Stimulated activated CD4-positive, alpha-beta T cell treated with anti-CD3 and anti-CD28 coated beads, Interleukin-12 subunit alpha, Interleukin-12 subunit beta, amount 100 ng/mL, for 48 hours (primary cell): ENCODE measurements around the gene PCDH1.
A peak's percentile ranks its signal among the peaks of the same experiment; 100 is the strongest.
"Not testable (repeated sequence)": the region's sequence is repeated elsewhere in the genome, so short reads cannot be mapped to it uniquely, and the experiment has no call there.

Source experiments
- DNase-seq, 3 donors: peaks; one replicate each; pipeline ENCODE4 v3.0.0-alpha.2; 2020; ENCODE audit warnings: low read depth in 2 of 3, low spot score in 1 of 3

Gene PCDH1

DNA sequence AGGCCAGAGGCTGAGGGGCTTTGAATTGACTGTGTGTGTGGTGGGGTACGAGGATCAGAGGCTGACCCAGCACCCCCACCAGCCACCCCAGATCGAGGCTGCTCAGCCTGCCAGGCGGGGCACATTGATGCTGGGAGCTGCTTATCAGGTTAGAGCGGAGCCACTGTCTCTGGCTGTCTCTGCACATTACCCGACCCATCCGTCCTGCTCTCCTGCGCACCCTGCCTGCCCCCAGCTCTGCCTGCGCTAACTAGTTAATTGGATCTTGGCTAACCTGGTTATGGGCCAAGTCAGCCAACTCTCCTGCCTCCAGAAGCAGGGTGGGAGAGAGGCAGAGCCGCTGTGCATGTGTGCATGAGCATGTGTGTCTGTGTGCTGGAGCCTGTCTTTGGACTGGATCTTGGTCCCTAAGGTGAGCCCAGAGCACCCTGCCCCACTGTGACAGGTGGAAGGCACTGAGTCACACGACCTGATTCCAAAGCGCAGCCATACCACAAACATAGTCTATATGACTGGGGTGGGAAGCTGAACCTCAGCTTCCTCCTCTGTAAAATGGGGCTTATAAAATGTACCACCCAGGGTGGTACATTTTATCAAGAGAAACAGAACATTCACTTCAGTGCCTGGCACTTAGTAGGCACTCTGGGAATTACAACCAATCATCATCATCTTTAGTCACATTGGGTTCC lies 39.7 kb downstream of the PCDH1 start:
- DNase-seq: no peak

DNA sequence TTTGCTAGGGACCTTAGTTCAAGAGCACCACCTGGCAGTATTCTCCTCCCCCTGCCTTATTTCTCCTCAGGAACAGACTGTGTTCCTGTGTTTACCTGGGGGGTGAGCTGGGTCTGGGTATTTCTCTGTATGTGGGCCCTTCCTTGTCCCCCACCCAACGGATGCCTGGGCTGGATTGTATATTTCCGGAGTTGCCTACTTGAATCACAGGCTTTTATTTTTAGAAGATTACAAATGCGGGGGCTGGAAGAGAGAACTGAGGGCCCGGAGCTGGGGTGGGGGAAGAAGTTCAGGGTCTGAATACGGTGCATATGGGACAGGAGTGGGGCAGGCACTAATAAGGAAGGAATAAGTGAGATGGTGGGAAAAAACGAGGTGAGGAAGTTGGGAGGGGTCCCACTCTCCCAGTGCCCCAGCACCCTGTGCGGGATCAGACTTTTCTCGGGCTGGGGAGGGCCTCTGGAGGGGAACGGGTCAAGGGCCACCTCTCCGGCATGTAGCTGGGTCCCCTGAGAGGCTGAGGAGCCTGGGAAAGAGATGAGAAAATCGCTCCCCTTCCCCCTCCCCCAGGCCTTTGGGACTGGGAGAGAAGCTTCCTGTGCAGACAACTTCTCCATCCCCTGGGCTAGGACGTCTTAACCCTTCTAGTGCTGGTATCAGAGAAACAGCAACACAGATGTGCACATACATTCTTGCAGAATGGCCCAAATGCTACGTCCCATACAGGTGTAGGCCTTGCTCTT lies 42.1 kb downstream of the PCDH1 start:
- DNase-seq: no peak

DNA sequence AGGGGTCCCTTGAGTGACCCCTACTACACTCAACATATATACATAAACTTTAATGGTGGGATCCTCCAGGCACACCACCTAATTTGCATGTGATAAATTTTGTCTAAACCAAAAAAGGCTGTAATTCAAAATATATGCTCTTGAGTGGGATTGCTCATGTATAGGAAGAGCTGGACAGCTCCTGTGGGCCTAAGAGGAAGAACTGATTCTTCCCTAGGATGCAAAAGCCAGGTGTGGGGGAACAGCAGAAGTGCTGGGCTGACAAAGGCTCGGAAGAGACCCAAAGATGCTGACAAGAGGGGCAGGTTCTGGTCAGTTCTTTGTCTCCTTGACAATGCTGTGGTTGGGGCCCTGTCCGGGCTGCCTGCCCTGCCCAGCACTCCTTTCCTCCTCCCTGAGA lies 43.9 kb downstream of the PCDH1 start:
- no peak for DNase-seq

DNA sequence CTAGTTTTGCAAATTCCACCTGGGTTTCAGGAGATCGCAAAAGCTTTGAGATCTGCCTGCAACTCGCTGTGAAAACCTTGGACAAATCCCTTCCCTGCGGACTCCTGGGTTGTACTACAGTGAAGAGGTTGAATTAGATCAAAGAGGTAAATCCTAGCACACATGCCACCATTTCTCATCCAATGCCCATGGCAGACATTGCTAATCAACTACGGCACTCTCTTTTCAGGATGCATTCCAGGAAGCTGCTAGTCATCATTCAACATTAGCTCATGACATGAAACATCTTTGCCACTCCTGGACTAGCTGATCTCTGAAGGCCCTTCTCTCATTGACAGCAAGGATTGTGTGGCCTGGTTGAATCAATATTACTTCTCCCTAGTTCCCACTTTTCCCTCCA lies 46.1 kb downstream of the PCDH1 start:
- no peak for DNase-seq

DNA sequence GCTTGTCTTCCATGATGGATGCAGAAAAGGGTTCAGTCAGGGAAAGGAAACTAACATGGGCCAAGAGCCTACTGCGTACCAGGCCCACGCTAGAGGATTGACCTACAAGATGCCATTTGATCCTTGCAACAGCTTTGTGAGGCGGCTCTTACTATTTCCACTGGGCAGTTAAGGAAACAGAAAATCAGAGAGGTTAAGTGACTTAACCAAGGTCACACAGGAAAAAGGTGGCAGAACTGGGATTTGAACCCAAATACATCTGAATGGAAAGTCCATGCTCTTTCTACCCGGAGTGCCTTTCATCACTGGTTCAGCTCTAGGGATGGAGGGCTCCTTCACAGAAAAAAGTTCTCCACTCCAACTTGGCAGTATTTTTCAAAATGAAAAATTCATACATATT lies 50.0 kb downstream of the PCDH1 start:
- DNase-seq: no peak

DNA sequence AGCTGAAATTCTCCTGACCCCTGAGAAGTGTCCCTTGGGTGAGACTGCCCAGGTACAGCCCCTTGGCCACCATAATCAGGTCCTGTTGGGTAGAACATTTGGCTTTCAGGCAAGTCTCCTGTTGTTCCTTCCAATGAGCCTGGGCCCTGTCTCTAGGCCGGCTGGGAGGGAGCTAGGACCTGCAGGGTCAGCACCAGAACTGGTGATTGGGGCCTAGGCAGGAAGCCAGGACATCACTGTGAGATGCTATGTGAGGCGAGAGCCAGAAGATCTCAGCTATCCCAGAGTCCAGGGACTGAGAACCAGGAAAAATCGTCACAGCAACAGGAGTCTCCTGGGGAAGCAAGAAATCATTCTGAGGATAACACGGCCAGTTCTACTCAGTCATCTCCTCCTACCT lies 51.5 kb downstream of the PCDH1 start:
- DNase-seq: no peak

DNA sequence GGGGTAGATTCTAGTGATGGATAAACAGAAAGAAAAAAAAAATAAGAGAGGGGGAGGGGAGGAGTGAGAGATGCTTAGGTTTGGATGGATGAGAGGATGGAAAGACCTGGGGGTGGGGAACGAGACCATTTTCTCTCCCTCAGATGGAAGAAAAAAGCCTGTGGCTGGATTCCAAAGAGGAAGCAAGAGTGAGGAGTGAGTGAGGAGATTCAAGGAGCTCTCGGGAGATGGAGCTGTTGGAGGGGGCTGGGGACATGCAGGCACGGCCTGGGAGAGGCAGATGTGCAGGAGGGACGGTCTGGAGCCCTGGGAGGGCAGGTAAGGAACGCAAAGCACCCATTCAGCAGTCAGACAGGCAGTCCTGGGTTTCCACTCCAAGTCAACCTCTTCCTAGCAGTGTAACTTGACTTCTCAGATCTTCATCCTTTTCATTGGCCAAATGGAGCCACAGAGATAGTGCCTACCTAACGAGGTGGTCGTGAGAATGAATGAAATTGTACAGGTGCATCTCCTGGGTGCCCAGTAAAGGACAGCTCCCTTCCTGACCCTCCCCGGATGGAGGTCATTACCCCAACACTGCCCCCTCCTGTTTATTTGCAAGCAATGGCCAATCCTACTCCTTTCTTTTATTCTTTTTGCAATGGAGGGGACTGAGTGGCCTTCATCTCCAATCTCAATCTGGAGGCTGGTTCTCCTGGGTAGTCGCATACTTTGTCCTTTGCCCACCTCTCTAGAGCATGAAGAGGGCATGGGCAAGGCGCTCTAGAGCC lies 52.2 kb downstream of the PCDH1 start:
- no peak for DNase-seq

DNA sequence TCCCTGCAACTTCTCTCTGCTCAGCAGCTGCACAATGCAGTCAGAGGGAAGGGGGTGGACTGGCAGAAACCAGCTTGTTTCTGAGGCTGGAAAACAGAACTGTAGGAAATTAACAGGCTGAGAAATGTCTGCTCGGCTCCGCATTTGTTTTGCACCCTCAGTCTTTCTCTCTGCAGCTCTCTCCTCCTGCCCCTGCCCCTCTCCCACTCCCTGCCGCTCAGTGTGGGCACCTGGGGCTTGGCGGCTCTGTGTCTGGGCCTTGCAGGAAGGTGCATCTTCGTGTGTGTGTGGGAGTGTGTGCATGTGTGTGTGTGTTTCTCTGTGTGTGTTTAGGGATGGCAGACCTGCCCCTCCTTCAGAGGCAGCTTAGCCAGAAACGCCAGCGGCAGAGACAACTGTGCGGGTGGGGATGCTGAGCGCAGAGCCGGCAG lies 53.0 kb downstream of the PCDH1 start:
- DNase-seq: no peak

DNA sequence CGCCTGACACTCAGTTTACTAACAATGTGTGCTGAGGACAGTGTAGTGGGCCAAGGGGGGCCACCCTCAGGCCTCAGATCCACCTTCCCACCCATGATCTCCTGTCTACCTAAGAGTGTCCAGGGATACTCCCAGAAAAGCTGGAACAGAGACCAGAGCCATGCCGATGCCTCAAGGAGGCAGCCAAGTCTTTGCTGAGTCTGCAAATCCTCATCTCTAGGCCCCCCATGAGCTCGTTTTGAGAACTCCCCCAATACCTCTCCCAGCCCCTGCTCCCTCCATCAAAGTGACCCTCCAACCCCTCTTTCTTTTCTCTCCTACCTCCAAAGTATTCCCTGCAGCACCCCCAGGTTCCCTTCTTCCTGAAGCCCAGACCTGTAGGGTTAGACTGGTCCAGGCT lies 53.5 kb downstream of the PCDH1 start:
- DNase-seq: no peak

DNA sequence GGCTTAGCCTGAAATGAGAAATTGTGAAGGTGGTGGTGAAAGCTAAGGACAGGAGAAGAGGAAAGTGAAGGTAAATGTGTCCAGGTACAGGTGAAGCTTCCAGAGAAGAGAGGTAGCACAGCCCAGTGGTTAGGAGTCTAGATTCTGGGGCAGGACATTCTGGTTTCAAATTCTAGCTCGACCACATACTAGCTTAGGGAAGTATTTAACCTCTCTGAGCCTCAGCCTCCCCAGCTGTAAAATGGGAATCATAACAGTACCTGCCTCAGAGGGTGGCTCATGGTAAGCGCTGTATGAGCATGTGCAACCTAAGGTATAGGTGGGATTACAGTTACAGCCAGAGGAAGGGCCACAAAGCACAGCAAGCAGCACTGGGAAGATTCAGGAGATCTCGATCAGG lies 55.2 kb downstream of the PCDH1 start:
- no peak for DNase-seq

DNA sequence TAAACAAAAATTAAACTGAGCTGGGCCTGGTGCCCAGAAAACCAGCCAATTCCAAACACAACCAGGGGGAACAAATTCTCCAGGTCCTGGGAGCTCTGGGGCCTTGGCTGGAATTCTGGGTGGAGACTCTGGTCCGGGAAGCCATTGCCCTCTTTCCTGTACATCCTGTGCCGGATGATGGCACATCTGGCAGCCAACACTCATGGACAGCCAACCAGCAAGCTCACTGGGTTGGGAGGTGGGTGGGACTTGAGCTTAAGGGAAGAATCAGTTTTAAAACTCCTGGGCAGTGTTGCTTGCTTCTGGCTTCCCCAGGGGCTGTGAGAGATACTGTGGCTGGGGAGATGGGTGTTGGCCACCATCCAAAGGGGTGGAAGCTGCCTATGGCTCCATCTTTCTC lies 56.1 kb downstream of the PCDH1 start:
- no peak for DNase-seq

DNA sequence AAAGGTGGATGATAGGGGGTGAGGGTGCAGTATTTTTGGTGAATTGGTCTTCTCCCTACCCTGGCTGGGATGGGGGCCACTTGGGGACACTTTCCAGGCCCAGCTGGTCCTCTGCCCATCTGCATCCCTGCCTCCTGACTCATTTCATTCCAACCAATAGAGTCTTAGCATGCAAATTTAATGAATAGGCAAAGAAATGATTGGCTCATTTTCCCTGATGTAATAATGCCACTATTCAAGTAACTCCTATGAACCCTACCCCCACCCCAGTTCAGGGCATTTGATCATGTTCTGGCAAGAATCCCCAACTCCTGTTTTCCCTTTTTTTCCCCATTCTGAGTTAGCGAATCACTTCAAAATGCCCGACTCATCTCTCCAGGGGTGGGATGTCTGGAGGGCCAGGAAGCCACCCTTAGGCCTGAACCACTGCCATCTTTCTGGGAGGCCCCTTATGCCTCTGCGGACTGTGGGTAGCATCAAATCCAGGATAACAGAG lies 56.7 kb downstream of the PCDH1 start:
- DNase-seq: no peak

DNA sequence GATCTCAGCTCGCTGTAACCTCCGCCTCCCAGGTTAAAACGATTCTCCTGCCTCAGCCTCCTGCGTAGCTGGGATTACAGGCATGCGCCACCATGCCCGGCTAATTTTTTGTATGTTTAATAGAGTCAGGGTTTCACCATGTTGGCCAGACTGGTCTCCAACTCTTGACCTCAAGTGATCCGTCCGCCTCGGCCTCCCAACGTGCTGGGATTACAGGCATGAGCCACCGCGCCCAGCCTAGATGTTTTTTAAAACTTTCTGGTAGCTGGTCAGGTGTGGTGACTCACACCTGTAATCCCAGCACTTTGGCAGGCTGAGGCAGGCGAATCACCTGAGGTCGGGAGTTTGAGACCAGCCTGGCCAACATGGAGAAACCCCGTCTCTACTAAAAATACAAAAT lies 57.5 kb downstream of the PCDH1 start:
- DNase-seq: not testable (repeated sequence)

DNA sequence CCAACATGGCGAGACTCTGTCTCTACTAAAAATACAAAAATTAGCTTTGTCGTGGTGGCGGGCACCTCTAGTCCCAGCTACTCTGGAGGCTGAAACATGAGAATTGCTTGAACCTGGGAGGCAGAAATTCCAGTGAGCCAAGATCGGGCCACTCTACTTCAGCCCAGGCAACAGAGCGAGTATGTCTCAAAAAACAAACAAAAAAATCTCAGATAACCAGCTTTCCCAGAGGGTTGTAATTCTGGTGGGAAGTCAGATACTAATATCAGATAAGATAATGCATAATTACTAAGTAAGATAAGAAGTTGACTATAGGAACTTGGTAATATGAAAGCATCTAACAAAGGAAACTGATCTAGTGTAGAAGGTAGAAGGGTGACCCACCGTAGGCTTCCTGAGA lies 60.6 kb downstream of the PCDH1 start:
- no peak for DNase-seq

DNA sequence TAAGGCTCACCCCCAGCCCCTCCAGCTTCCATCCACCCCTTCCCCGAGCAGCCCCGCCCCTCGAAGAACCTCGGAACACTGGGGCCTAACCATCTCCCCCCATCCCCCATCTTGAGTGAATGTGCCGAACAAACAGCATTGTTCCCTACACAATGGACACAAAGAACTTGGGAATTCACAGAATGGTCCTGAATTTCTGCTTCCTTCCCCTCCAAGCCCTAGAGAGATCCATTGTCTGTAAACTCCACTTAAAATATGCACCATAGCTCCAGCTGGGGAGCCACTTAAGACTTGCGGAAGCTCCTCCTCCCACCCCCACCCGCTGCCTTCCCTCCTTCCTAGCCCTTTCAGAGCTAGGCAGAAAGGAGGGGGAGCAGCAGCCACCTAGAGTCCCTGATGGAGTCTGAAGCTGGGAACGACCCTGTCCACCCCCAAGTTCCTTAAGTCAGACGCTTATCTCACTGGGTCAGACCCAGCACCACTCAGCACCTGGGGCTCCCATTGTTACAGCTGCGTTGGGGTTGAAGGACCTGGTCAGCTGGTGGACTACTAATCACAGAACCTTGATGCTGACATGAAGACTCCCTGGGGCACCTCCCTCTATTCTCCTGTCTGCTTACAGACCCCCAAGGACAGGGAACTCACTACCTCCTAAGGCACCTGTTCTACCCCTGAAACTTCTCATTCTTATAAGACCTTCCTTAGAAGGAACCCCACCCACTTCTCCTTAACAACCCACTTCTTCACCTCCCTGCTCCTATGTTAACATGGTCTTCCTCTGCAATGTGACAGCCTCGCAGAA lies 61.4 kb downstream of the PCDH1 start:
- DNase-seq: no peak

DNA sequence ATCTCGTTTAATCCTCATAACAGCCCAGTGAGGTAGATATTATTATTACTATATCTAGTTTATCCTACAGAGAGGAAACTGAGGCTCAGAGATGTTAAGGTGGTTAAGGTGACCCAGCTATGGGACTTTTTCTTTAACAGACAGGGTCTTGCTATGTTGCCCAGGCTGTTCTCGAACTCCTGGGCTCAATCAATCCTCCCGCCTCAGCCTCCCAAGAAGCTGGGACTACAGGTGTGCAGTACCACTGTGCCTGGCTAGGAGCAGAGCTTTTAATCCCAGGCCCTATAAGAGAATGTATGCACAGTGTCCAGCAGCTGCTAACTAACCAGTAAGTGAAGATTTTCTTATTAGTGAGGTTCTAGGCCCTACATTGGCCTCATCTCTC lies 62.4 kb downstream of the PCDH1 start:
- no peak for DNase-seq

DNA sequence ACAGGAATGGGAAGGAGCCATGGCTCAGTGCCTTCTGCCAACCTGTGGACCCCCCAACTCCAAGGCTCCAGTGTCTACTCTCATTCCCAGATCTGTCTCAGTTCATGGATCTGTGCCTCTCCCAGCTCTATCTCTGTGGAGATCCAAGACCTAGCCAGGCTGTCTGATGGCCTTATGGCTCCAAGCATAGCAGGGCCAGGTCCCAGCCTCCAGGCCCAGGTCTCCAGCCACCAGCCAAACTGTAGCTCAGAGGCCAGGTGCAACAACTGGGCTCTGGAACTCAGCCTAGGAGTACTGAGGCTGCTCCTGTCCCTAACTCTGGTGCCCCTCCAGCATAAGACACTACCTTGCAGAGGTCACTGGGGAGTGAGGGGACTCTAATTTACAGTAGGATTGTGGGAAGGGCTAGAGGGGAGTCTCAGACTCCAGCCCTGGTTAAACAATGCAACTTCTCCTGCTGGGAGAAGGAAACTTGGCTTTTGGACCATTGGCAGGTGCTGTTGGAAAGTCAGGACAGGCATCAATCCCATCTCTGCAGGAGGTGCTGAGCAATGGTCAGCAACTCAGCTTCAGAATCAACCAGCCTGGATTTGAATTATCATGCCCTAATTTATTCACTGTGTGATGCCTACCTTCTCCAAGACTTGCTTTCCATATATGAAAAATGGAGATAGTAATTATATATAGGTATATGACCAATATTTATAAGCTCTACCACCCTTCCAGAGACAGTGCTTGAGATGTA lies 63.0 kb downstream of the PCDH1 start:
- no peak for DNase-seq

DNA sequence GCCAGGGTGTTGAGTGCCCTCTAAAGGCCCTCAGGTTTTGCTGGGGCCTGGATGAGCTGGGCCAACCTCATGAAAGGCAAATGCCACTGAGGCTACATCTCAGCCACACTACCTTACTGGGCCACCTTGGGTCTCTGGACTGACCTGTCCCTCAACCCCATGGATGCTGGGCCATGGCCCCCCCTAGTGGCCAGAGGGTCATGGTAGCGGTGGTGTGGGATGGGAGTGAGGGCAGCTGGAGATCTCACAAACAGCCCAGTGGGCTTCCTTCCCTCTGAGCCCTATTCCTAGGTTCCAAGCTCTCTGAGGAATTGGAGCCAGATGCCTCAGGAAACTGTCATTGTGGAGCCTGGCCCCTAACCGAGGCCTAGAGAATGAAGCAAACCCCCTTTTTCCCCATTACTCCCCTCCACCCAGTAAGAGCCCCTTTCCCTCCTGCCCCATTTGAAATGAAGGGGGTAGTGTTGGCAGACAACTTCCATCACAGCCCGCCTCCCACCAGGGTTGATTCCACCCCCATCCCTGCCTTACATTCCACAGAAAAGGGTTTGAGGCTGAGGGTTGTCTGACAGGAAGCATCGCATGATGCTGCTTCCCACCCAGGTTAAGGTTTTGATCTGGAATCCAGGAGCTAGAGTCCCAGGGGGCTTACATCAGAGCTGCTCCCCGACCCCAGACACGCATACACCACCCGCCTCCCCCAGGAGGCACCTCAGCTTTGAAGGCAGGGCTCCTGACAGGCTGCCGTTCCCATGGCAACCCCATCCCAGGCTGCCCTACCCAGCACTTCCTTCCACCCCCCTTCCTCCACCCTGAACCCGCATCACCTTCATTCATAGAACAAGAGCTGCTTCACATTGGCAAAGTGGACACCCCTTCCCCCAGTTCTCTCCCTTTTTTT lies 63.9 kb downstream of the PCDH1 start:
- DNase-seq: peak in 2 of 3 donors; percentile 26 to 47

DNA sequence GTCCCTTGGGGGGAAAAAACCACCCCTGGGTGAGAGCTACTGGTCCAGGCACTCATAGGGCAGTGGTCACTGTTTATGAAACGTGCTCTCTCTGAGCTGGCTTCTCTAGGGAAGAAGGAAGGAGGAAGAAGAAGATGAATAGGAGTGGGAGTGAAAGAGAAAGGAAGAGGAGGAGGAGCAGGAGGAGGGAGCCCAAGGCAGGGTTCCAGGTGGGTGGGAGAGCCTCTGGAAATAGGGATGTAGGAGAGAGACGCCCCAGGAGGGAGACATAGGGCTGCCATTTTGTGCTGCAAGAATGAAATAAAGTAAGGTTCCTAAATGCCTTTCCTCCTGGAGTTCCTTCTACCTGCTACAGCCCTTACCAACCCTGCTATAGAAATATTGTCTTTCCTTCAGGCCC lies 65.7 kb downstream of the PCDH1 start:
- no peak for DNase-seq
